Sigmoid colon (tissue), 4 donors: ENCODE data around the gene SMIM44.

Experiments used
- EP300 ChIP-seq, 4 donors: sonication (generic); formaldehyde crosslinking; IDR thresholded peaks; one replicate each; pipeline ENCODE4 v1.6.1; 2017; ENCODE audit warnings: antibody characterized with exemption in 4 of 4
- TF ChIP-seq, protein P1 (sequence below), 4 experiments: fragments of 450-650 bp in 3 of 4; fragments of 200-600 bp in 1 of 4; IDR thresholded peaks; one replicate each; pipeline ENCODE4 v1.5.1; 2016 to 2019; ENCODE audit warnings: antibody characterized with exemption in 4 of 4, mild to moderate bottlenecking in 3 of 4, moderate library complexity in 2 of 4

- TF ChIP-seq EP300 (IDR thresholded peaks at IDR 0.05): no peak
- TF ChIP-seq, protein P1, sequence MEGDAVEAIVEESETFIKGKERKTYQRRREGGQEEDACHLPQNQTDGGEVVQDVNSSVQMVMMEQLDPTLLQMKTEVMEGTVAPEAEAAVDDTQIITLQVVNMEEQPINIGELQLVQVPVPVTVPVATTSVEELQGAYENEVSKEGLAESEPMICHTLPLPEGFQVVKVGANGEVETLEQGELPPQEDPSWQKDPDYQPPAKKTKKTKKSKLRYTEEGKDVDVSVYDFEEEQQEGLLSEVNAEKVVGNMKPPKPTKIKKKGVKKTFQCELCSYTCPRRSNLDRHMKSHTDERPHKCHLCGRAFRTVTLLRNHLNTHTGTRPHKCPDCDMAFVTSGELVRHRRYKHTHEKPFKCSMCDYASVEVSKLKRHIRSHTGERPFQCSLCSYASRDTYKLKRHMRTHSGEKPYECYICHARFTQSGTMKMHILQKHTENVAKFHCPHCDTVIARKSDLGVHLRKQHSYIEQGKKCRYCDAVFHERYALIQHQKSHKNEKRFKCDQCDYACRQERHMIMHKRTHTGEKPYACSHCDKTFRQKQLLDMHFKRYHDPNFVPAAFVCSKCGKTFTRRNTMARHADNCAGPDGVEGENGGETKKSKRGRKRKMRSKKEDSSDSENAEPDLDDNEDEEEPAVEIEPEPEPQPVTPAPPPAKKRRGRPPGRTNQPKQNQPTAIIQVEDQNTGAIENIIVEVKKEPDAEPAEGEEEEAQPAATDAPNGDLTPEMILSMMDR (IDR thresholded peaks at IDR 0.05): no peak
These were observed 29.4 kb downstream of the SMIM44 start for GRCh38 chr19:3453840-3454239.
